Measurements from ENCODE around the gene RAB6B.

RAB6B gene

DNA sequence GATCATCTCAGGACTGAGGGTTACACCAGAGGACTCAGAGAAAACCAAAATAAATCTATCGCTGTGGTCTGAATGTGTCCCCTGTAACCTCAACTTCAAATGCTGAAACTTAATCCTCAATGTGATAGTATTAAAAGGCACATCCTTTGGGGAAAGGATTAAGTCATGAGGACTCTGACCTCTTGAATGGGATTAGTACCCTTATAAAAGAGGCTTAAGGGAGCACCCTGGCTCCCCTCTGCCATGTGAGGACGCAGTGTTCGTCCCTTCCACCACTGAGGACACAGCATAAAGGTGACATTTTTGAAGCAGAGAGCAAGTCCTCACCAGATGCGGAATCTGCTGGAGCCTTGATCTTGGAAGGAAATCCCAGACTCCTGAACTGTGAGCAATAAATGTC is 50.6 kb downstream of the RAB6B start:
- TF ChIP-seq GLIS3 (CRISPR knock-in tag; IDR thresholded peaks at IDR 0.05) = no peak
- no peak for TF ChIP-seq ZC3H10 (CRISPR knock-in tag; IDR thresholded peaks at IDR 0.05)
- no peak for TF ChIP-seq SNAI2 (CRISPR knock-in tag; IDR thresholded peaks at IDR 0.05)
- no peak for TF ChIP-seq ZFP30 (CRISPR knock-in tag; IDR thresholded peaks at IDR 0.05)
- TF ChIP-seq ZNF565 (CRISPR knock-in tag; conservative IDR thresholded peaks at IDR 0.05; ENCODE audit: low read depth) = no peak
- TF ChIP-seq, protein P1, sequence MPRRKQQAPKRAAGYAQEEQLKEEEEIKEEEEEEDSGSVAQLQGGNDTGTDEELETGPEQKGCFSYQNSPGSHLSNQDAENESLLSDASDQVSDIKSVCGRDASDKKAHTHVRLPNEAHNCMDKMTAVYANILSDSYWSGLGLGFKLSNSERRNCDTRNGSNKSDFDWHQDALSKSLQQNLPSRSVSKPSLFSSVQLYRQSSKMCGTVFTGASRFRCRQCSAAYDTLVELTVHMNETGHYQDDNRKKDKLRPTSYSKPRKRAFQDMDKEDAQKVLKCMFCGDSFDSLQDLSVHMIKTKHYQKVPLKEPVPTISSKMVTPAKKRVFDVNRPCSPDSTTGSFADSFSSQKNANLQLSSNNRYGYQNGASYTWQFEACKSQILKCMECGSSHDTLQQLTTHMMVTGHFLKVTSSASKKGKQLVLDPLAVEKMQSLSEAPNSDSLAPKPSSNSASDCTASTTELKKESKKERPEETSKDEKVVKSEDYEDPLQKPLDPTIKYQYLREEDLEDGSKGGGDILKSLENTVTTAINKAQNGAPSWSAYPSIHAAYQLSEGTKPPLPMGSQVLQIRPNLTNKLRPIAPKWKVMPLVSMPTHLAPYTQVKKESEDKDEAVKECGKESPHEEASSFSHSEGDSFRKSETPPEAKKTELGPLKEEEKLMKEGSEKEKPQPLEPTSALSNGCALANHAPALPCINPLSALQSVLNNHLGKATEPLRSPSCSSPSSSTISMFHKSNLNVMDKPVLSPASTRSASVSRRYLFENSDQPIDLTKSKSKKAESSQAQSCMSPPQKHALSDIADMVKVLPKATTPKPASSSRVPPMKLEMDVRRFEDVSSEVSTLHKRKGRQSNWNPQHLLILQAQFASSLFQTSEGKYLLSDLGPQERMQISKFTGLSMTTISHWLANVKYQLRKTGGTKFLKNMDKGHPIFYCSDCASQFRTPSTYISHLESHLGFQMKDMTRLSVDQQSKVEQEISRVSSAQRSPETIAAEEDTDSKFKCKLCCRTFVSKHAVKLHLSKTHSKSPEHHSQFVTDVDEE (CRISPR knock-in tag; IDR thresholded peaks at IDR 0.05) = no peak
- no peak for TF ChIP-seq RARB (CRISPR knock-in tag; IDR thresholded peaks at IDR 0.05)
- TF ChIP-seq, protein P2, sequence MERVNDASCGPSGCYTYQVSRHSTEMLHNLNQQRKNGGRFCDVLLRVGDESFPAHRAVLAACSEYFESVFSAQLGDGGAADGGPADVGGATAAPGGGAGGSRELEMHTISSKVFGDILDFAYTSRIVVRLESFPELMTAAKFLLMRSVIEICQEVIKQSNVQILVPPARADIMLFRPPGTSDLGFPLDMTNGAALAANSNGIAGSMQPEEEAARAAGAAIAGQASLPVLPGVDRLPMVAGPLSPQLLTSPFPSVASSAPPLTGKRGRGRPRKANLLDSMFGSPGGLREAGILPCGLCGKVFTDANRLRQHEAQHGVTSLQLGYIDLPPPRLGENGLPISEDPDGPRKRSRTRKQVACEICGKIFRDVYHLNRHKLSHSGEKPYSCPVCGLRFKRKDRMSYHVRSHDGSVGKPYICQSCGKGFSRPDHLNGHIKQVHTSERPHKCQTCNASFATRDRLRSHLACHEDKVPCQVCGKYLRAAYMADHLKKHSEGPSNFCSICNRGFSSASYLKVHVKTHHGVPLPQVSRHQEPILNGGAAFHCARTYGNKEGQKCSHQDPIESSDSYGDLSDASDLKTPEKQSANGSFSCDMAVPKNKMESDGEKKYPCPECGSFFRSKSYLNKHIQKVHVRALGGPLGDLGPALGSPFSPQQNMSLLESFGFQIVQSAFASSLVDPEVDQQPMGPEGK (CRISPR knock-in tag; IDR thresholded peaks at IDR 0.05; ENCODE audit: borderline replicate concordance) = no peak
- TF ChIP-seq, protein P3, sequence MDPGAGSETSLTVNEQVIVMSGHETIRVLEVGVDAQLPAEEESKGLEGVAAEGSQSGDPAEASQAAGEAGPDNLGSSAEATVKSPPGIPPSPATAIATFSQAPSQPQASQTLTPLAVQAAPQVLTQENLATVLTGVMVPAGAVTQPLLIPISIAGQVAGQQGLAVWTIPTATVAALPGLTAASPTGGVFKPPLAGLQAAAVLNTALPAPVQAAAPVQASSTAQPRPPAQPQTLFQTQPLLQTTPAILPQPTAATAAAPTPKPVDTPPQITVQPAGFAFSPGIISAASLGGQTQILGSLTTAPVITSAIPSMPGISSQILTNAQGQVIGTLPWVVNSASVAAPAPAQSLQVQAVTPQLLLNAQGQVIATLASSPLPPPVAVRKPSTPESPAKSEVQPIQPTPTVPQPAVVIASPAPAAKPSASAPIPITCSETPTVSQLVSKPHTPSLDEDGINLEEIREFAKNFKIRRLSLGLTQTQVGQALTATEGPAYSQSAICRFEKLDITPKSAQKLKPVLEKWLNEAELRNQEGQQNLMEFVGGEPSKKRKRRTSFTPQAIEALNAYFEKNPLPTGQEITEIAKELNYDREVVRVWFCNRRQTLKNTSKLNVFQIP (CRISPR knock-in tag; IDR thresholded peaks at IDR 0.05; ENCODE audit: borderline replicate concordance, low read depth) = no peak
- TF ChIP-seq, protein P4, sequence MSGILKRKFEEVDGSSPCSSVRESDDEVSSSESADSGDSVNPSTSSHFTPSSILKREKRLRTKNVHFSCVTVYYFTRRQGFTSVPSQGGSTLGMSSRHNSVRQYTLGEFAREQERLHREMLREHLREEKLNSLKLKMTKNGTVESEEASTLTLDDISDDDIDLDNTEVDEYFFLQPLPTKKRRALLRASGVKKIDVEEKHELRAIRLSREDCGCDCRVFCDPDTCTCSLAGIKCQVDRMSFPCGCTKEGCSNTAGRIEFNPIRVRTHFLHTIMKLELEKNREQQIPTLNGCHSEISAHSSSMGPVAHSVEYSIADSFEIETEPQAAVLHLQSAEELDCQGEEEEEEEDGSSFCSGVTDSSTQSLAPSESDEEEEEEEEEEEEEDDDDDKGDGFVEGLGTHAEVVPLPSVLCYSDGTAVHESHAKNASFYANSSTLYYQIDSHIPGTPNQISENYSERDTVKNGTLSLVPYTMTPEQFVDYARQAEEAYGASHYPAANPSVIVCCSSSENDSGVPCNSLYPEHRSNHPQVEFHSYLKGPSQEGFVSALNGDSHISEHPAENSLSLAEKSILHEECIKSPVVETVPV (CRISPR knock-in tag; IDR thresholded peaks at IDR 0.05) = no peak
- TF ChIP-seq ZNF8 (CRISPR knock-in tag; IDR thresholded peaks at IDR 0.05) = no peak
- TF ChIP-seq ESRRG (CRISPR knock-in tag; IDR thresholded peaks at IDR 0.05) = no peak
- TF ChIP-seq CSDC2 (CRISPR knock-in tag; IDR thresholded peaks at IDR 0.05) = no peak
- no peak for TF ChIP-seq ISL1 (CRISPR knock-in tag; IDR thresholded peaks at IDR 0.05)
- no peak for TF ChIP-seq TOX (CRISPR knock-in tag; IDR thresholded peaks at IDR 0.05; ENCODE audit: borderline replicate concordance)
- no peak for ATAC-seq

DNA sequence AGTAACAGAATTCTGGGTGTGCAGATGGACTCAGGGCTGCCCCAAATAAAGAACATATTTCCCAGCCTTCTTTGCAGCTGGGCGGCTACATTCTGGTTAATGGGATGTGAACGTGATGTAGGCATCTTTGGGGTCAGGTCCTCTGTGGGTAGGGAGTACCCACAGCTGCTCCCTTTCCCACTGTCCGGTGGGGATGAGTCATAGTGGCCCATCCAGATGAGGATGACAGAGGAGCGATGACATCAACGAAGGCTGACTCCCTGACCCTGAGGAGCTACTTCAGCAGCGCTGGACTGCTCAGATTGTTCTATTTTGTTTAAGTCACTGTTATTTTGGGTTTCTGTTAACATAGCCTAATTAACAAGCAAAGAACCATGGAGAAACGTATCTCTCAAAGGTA is 52.0 kb downstream of the RAB6B start:
- no peak for TF ChIP-seq CSDC2 (CRISPR knock-in tag; IDR thresholded peaks at IDR 0.05)
- no peak for TF ChIP-seq ZNF565 (CRISPR knock-in tag; conservative IDR thresholded peaks at IDR 0.05; ENCODE audit: low read depth)
- TF ChIP-seq, protein P3 (CRISPR knock-in tag; IDR thresholded peaks at IDR 0.05; ENCODE audit: borderline replicate concordance, low read depth) = no peak
- TF ChIP-seq, protein P4 (CRISPR knock-in tag; IDR thresholded peaks at IDR 0.05) = no peak
- no peak for TF ChIP-seq GLIS3 (CRISPR knock-in tag; IDR thresholded peaks at IDR 0.05)
- TF ChIP-seq ISL1 (CRISPR knock-in tag; IDR thresholded peaks at IDR 0.05) = no peak
- TF ChIP-seq, protein P5, sequence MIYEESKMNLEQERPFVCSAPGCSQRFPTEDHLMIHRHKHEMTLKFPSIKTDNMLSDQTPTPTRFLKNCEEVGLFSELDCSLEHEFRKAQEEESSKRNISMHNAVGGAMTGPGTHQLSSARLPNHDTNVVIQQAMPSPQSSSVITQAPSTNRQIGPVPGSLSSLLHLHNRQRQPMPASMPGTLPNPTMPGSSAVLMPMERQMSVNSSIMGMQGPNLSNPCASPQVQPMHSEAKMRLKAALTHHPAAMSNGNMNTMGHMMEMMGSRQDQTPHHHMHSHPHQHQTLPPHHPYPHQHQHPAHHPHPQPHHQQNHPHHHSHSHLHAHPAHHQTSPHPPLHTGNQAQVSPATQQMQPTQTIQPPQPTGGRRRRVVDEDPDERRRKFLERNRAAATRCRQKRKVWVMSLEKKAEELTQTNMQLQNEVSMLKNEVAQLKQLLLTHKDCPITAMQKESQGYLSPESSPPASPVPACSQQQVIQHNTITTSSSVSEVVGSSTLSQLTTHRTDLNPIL (CRISPR knock-in tag; IDR thresholded peaks at IDR 0.05; ENCODE audit: low read depth) = no peak
- TF ChIP-seq TOX (CRISPR knock-in tag; IDR thresholded peaks at IDR 0.05; ENCODE audit: borderline replicate concordance) = no peak
- no peak for ATAC-seq

DNA sequence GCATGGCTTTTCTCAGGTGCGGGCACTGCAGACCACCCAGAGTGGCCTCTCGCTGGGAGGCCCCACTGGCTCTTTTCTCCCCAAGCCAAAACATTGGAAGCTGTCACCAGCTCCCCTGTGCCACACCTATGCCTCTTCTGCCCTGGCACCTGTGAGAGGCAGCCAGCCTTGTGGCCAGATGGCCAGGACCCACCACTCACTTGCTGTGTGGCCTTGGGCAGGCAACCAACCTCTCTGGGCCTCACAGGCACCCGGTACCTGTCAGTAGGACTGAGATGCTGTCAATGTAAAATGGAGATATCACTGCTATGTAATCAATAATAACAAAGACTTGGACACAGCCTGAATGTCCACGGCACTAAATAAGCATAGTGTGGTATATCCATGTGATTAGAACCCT is 53.5 kb downstream of the RAB6B start:
- ATAC-seq = no peak

More for the DNA sequence above, 53.5 kb downstream of the RAB6B start:
- TF ChIP-seq, protein P5 (CRISPR knock-in tag; IDR thresholded peaks at IDR 0.05; ENCODE audit: low read depth) = no peak
- no peak for TF ChIP-seq ESRRG (CRISPR knock-in tag; IDR thresholded peaks at IDR 0.05)
- no peak for TF ChIP-seq ISL1 (CRISPR knock-in tag; IDR thresholded peaks at IDR 0.05)
- TF ChIP-seq SNAI2 (CRISPR knock-in tag; IDR thresholded peaks at IDR 0.05) = no peak
- TF ChIP-seq ZNF70 (CRISPR knock-in tag; IDR thresholded peaks at IDR 0.05) = no peak
- TF ChIP-seq, protein P4 (CRISPR knock-in tag; IDR thresholded peaks at IDR 0.05) = no peak
- TF ChIP-seq, protein P2 (CRISPR knock-in tag; IDR thresholded peaks at IDR 0.05; ENCODE audit: borderline replicate concordance) = no peak
- no peak for TF ChIP-seq ZNF565 (CRISPR knock-in tag; conservative IDR thresholded peaks at IDR 0.05; ENCODE audit: low read depth)
- no peak for TF ChIP-seq CSDC2 (CRISPR knock-in tag; IDR thresholded peaks at IDR 0.05)

All from SK-N-SH treated with all-trans-retinoic acid at 6 μM for 48 hours (cell line).